ENCODE measurements around the gene CUL5.

GRCh38 chr11:108085672-108086071 lies 77.0 kb downstream of the CUL5 start:
- TF ChIP-seq CTCF (IDR thresholded peaks at IDR 0.05) (no peak), POLR2A (IDR thresholded peaks at IDR 0.05) (no peak), EP300 (IDR thresholded peaks at IDR 0.05) (no peak)
